ENCODE results near the gene CLDN10. TPM values are rescaled to one million over a fixed set of nuclear protein-coding genes. Genes with fewer than 3 reads are reported as not detected.
"Not testable (repeated sequence)": the region's sequence is repeated elsewhere in the genome, so short reads cannot be mapped to it uniquely, and the experiment has no call there.

The CLDN10 gene
- total RNA-seq, 1 donor from 2014 or later, result 0.32 TPM

- H3K27ac Mint-ChIP-seq (ENCODE audit: unreplicated experiment), result no peak overlapping the region
- TF ChIP-seq CTCF (IDR thresholded peaks at IDR 0.05; ENCODE audit: insufficient read depth, low read depth, low read length), result no peak
- no peak for TF ChIP-seq EZH2 (IDR thresholded peaks at IDR 0.05; ENCODE audit: insufficient read depth, low read length)
These were observed 12.3 kb downstream of the CLDN10 start for GRCh38 chr13:95564733-95565291.

GRCh38 chr13:95565758-95566157, 13.2 kb downstream of the CLDN10 start:
- H3K9me3 Mint-ChIP-seq (ENCODE audit: unreplicated experiment); DNase-seq (ENCODE audit: low read depth); H4K20me1 ChIP-seq (ENCODE audit: insufficient read depth, low read length); H3K4me3 ChIP-seq (ENCODE audit: insufficient read depth, low read depth, low read length); H3K79me2 ChIP-seq (ENCODE audit: insufficient read depth, low read length); H3K9me3 ChIP-seq (ENCODE audit: insufficient read depth, low read depth, low read length); H3K4me1 Mint-ChIP-seq (ENCODE audit: low read depth, unreplicated experiment); H3K27me3 ChIP-seq (ENCODE audit: insufficient read depth, low read length); H3K36me3 ChIP-seq (ENCODE audit: insufficient read depth, low read length); H3K27ac ChIP-seq (ENCODE audit: low read depth, low read length); H3K4me2 ChIP-seq (ENCODE audit: low read length); H2AFZ ChIP-seq (ENCODE audit: low read depth, low read length); H3K36me3 Mint-ChIP-seq (ENCODE audit: low read depth, unreplicated experiment); H3K4me3 Mint-ChIP-seq (ENCODE audit: unreplicated experiment); H3K9ac ChIP-seq (ENCODE audit: low read length); FAIRE-seq; H3K4me1 ChIP-seq (ENCODE audit: insufficient read depth, low read length); H3K27ac Mint-ChIP-seq (ENCODE audit: unreplicated experiment); H3K27me3 Mint-ChIP-seq (ENCODE audit: low read depth, unreplicated experiment): not testable (repeated sequence)

More at GRCh38 chr13:95564733-95565291, 12.3 kb downstream of the CLDN10 start:
- Histone ChIP-seq H3K79me2 (ENCODE audit: insufficient read depth, low read length) (no peaks in the 10 kb centered on the region), H3K9ac (ENCODE audit: low read length) (no peak overlapping the region), H3K27me3 (ENCODE audit: insufficient read depth, low read length) (no peaks in the 10 kb centered on the region), H3K9me3 (ENCODE audit: insufficient read depth, low read depth, low read length) (no peaks in the 10 kb centered on the region), H3K4me2 (ENCODE audit: low read length) (peak overlapping the region; percentile 54), H2AFZ (ENCODE audit: low read depth, low read length) (no peak overlapping the region), H3K4me3 (ENCODE audit: insufficient read depth, low read depth, low read length) (no peak overlapping the region), H4K20me1 (ENCODE audit: insufficient read depth, low read length) (no peaks in the 10 kb centered on the region), H3K4me1 (ENCODE audit: insufficient read depth, low read length) (peaks cover 7% of the 10 kb centered on the region), H3K27ac (ENCODE audit: low read depth, low read length) (no peak overlapping the region), H3K36me3 (ENCODE audit: insufficient read depth, low read length) (no peaks in the 10 kb centered on the region)
- Mint-ChIP-seq H3K9me3 (ENCODE audit: unreplicated experiment) (peaks cover 3% of the 10 kb centered on the region), H3K4me1 (ENCODE audit: low read depth, unreplicated experiment) (no peaks in the 10 kb centered on the region), H3K27me3 (ENCODE audit: low read depth, unreplicated experiment) (no peaks in the 10 kb centered on the region), H3K36me3 (ENCODE audit: low read depth, unreplicated experiment) (no peaks in the 10 kb centered on the region), H3K4me3 (ENCODE audit: unreplicated experiment) (no peak overlapping the region)
- FAIRE-seq (peak; percentile 49), DNase-seq (ENCODE audit: low read depth) (peak; percentile 83)

DNA sequence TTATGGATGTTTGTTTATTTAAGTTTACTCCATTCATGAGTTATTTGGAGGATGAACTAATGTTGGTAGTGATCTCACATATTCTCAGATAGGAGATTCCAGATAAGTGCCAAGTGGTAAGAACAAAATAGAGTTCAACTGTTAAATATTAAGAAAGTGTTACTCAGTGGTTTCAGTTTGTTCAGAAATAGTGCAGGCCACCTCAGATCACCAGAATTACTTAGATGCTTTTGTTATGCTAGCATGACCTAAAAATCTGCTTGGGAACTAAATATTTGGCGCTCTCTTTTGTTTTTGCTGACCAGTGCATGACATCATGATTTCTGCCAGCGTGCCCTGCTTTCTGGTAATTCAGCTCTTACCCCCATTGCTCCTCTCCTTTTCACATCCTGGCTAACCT, 15.6 kb downstream of the CLDN10 start:
- Histone ChIP-seq H3K27me3 (ENCODE audit: insufficient read depth, low read length) (no peaks in the 10 kb centered on the region), H3K9ac (ENCODE audit: low read length) (no peak overlapping the region), H3K27ac (ENCODE audit: low read depth, low read length) (no peak overlapping the region), H3K4me1 (ENCODE audit: insufficient read depth, low read length) (peaks cover 7% of the 10 kb centered on the region), H3K79me2 (ENCODE audit: insufficient read depth, low read length) (no peaks in the 10 kb centered on the region), H3K4me3 (ENCODE audit: insufficient read depth, low read depth, low read length) (no peak overlapping the region), H3K36me3 (ENCODE audit: insufficient read depth, low read length) (no peaks in the 10 kb centered on the region), H3K4me2 (ENCODE audit: low read length) (no peak overlapping the region), H4K20me1 (ENCODE audit: insufficient read depth, low read length) (no peaks in the 10 kb centered on the region), H2AFZ (ENCODE audit: low read depth, low read length) (no peak overlapping the region), H3K9me3 (ENCODE audit: insufficient read depth, low read depth, low read length) (no peaks in the 10 kb centered on the region)
- DNase-seq (ENCODE audit: low read depth), result no peak
- Mint-ChIP-seq H3K4me1 (ENCODE audit: low read depth, unreplicated experiment) (peaks cover 1% of the 10 kb centered on the region), H3K36me3 (ENCODE audit: low read depth, unreplicated experiment) (no peaks in the 10 kb centered on the region), H3K4me3 (ENCODE audit: unreplicated experiment) (no peak overlapping the region), H3K9me3 (ENCODE audit: unreplicated experiment) (peaks cover 3% of the 10 kb centered on the region), H3K27me3 (ENCODE audit: low read depth, unreplicated experiment) (no peaks in the 10 kb centered on the region), H3K27ac (ENCODE audit: unreplicated experiment) (no peak overlapping the region)
- TF ChIP-seq CTCF (IDR thresholded peaks at IDR 0.05; ENCODE audit: insufficient read depth, low read depth, low read length) (no peak), EZH2 (IDR thresholded peaks at IDR 0.05; ENCODE audit: insufficient read depth, low read length) (no peak)
- no peak for FAIRE-seq

Data from astrocyte (in vitro differentiated cells and primary cell).